Measurements from ENCODE around the gene ZNF230.

Gene ZNF230

GRCh38 chr19:44021221-44021620 is 18.5 kb downstream of the ZNF230 start:
- peaks cover 15% of the 10 kb centered on the region for H3K79me2 ChIP-seq (ENCODE audit: insufficient read depth, low read length)
- H3K4me1 ChIP-seq (ENCODE audit: insufficient read depth, low read length), result peaks cover 16% of the 10 kb centered on the region
- no peaks in the 10 kb centered on the region for H3K36me3 ChIP-seq (ENCODE audit: insufficient read depth, low read length)
- no peak overlapping the region for H2AFZ ChIP-seq (ENCODE audit: low read depth, low read length)
- ATAC-seq (ENCODE audit: insufficient read depth, low read depth) (no peak), DNase-seq (no peak)
- H3K9ac ChIP-seq (ENCODE audit: low read depth, low read length), result no peak overlapping the region
- no peaks in the 10 kb centered on the region for H3K9me3 ChIP-seq (ENCODE audit: insufficient read depth, low read length, severe bottlenecking)
- no peaks in the 10 kb centered on the region for H4K20me1 ChIP-seq (ENCODE audit: insufficient read depth, low read length)
- no peaks in the 10 kb centered on the region for H3K27me3 ChIP-seq (ENCODE audit: insufficient read depth, low read length, poor library complexity)
- no peak overlapping the region for H3K4me3 ChIP-seq (ENCODE audit: low read depth in 1 of 2, low read length in 2 of 2)
- H3K4me2 ChIP-seq (ENCODE audit: insufficient read depth, low read length), result no peak overlapping the region
- TF ChIP-seq EZH2 (IDR thresholded peaks at IDR 0.05; ENCODE audit: borderline replicate concordance, low read depth, low read length, severe bottlenecking) (no peak), CTCF (IDR thresholded peaks at IDR 0.05; ENCODE audit: borderline replicate concordance, extremely low read depth, low read length, poor library complexity, severe bottlenecking) (no peak)
- H3K27ac ChIP-seq (ENCODE audit: low read length), result no peak overlapping the region

GRCh38 chr19:44024900-44025216 is 22.1 kb downstream of the ZNF230 start:
- Histone ChIP-seq H4K20me1 (ENCODE audit: insufficient read depth, low read length) (no peaks in the 10 kb centered on the region), H3K36me3 (ENCODE audit: insufficient read depth, low read length) (peaks cover 33% of the 10 kb centered on the region), H3K9ac (ENCODE audit: low read depth, low read length) (peak overlapping the region; percentile 66), H3K9me3 (ENCODE audit: insufficient read depth, low read length, severe bottlenecking) (peaks cover 4% of the 10 kb centered on the region), H2AFZ (ENCODE audit: low read depth, low read length) (peak overlapping the region; percentile 97), H3K27me3 (ENCODE audit: insufficient read depth, low read length, poor library complexity) (no peaks in the 10 kb centered on the region), H3K79me2 (ENCODE audit: insufficient read depth, low read length) (peaks cover 19% of the 10 kb centered on the region), H3K4me2 (ENCODE audit: insufficient read depth, low read length) (peak overlapping the region; percentile 84), H3K4me3 (ENCODE audit: low read depth in 1 of 2, low read length in 2 of 2) (peak overlapping the region; percentile 52 to 77; a peak in 3 of 4 replicates), H3K4me1 (ENCODE audit: insufficient read depth, low read length) (peaks cover 23% of the 10 kb centered on the region), H3K27ac (ENCODE audit: low read length) (peak overlapping the region; percentile 73)
- ATAC-seq (ENCODE audit: insufficient read depth, low read depth) (no peak), DNase-seq (no peak)
- TF ChIP-seq CTCF (IDR thresholded peaks at IDR 0.05; ENCODE audit: borderline replicate concordance, extremely low read depth, low read length, poor library complexity, severe bottlenecking), result no peak
- TF ChIP-seq EZH2 (IDR thresholded peaks at IDR 0.05; ENCODE audit: borderline replicate concordance, low read depth, low read length, severe bottlenecking), result no peak

- Histone ChIP-seq H4K20me1 (ENCODE audit: insufficient read depth, low read length) (no peaks in the 10 kb centered on the region), H3K27ac (ENCODE audit: low read length) (peak within 1 kb of the TSS; percentile 73), H3K9me3 (ENCODE audit: insufficient read depth, low read length, severe bottlenecking) (peaks cover 6% of the 10 kb centered on the region), H2AFZ (ENCODE audit: low read depth, low read length) (peak within 1 kb of the TSS; percentile 97), H3K27me3 (ENCODE audit: insufficient read depth, low read length, poor library complexity) (no peaks in the 10 kb centered on the region), H3K4me2 (ENCODE audit: insufficient read depth, low read length) (peak within 1 kb of the TSS; percentile 84), H3K36me3 (ENCODE audit: insufficient read depth, low read length) (peaks cover 38% of the 10 kb centered on the region), H3K9ac (ENCODE audit: low read depth, low read length) (peak within 1 kb of the TSS; percentile 66), H3K4me3 (ENCODE audit: low read depth in 1 of 2, low read length in 2 of 2) (peak within 1 kb of the TSS; percentile 52 to 77; a peak in 3 of 4 replicates), H3K79me2 (ENCODE audit: insufficient read depth, low read length) (peaks cover 19% of the 10 kb centered on the region), H3K4me1 (ENCODE audit: insufficient read depth, low read length) (peaks cover 23% of the 10 kb centered on the region)
- DNase-seq (peak; percentile 87), ATAC-seq (ENCODE audit: insufficient read depth, low read depth) (peak; percentile 100)
- no peak for TF ChIP-seq EZH2 (IDR thresholded peaks at IDR 0.05; ENCODE audit: borderline replicate concordance, low read depth, low read length, severe bottlenecking)
Measured at GRCh38 chr19:44025217-44025936, 22.6 kb downstream of the ZNF230 start, which contains the start of gene ZNF222. Gene ZNF222 (plus strand): TSS chr19:44025379. CDS start chr19:44025437, 58 bp downstream.

- Histone ChIP-seq H3K9ac (ENCODE audit: low read depth, low read length) (no peak overlapping the region), H3K4me2 (ENCODE audit: insufficient read depth, low read length) (peak overlapping the region; percentile 24; the same call in 1 of the 2 replicates), H3K4me1 (ENCODE audit: insufficient read depth, low read length) (peaks cover 23% of the 10 kb centered on the region), H3K4me3 (ENCODE audit: low read depth in 1 of 2, low read length in 2 of 2) (0 out of 4 replicates have a peak overlapping the region, but pooled peaks of 1 of the 2 experiments have one; percentile 12), H3K27ac (ENCODE audit: low read length) (no peak overlapping the region), H2AFZ (ENCODE audit: low read depth, low read length) (no peak overlapping the region), H3K79me2 (ENCODE audit: insufficient read depth, low read length) (peaks cover 19% of the 10 kb centered on the region), H4K20me1 (ENCODE audit: insufficient read depth, low read length) (no peaks in the 10 kb centered on the region), H3K9me3 (ENCODE audit: insufficient read depth, low read length, severe bottlenecking) (peaks cover 13% of the 10 kb centered on the region), H3K27me3 (ENCODE audit: insufficient read depth, low read length, poor library complexity) (no peaks in the 10 kb centered on the region), H3K36me3 (ENCODE audit: insufficient read depth, low read length) (peaks cover 51% of the 10 kb centered on the region)
- no peak for TF ChIP-seq CTCF (IDR thresholded peaks at IDR 0.05; ENCODE audit: borderline replicate concordance, extremely low read depth, low read length, poor library complexity, severe bottlenecking)
- TF ChIP-seq EZH2 (IDR thresholded peaks at IDR 0.05; ENCODE audit: borderline replicate concordance, low read depth, low read length, severe bottlenecking), result no peak
- ATAC-seq (ENCODE audit: insufficient read depth, low read depth) (no peak), DNase-seq (no peak)
Measured at GRCh38 chr19:44026622-44027021, 23.9 kb downstream of the ZNF230 start.

Measured in DND-41 (cell line).